ENCODE results near the gene IGSF9B. TPM values are rescaled to one million over a fixed set of nuclear protein-coding genes. Genes with fewer than 3 reads are reported as not detected.

IGSF9B gene
- total RNA-seq, 4 donors from 2014 or later = 24.1 to 120 (median 43.3) TPM

DNA sequence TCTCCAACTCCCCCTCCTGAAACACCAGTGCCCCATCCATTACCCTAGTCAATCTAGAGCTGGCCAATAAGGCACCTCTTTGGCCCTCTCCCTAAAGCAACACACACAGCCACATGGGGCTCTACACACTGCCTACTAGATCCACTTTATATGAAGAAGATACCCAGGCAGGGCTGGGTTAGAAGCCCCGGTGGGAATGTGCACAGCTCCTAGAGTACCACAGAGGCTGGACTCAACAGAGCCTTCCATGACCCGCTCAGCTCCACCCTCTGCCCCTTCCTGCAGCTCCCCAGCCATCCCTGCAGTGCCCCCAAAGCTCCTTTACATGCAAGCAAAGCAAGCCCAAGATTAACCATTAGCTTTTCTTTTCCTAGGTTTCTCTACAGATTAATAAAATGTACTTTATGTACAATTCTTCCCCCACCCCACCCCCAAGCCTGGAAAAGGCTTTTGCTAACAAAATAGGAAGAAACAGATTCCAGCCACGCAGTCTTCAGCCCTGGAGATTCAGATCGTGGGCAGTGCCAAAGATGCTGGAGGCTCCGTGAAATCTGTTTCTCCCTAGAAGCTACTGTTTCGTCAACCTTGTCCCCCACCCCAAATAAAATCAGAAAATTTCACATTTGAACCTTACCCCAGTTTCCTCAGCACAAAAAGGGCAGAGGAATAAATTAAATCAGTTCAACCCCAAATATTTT lies 51.8 kb downstream of the IGSF9B start:
- no peaks in the 10 kb centered on the region for H3K9me3 ChIP-seq

DNA sequence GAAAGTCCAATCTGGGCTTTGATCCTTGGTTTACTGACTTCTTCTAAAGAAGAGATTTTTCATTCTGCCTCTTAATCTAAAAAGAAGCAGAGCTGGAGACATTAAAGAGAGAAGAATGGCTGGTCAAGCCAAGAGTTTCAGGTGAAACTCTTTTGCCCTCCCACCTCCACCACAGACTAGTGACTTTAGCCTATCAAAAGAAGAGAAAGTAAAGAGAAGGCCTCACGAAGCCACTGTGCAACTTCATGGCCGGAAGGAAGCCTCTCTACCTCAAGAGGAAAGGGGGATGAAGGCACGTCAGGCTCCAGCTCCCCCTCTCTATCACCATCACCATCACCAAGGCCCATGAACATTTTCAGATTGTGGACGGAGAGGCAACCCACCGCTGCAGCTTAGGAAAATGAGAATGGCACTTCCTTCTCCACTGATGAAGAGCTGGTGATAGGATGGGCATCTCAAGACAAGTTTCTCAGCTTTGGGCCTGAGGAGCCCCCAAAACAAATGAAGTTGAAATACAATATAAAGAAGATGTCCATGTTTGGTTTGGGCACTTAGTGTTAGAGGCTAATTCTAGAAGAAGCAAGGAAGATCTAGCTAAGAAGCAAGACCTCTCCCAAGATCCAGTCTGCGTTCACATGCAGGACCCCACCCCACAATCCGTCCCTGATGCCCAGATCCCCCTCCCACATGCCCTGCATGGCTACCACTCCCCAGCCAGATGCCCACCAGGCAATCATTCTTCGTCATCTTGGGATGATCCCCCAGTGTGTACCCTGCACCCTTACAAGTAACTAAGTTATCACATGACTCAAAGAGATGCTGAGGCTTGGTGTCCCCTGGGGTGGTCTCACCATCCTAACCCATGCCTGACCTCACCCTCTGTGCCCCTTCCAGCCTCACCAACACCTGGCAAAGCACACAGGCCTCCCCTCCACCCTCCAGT lies 52.6 kb downstream of the IGSF9B start:
- WGBS, 2 donors (ENCODE audit: low coverage in 1 of 2) = 83 to 100% methylated on average over 1 to 4 of the region's 8 CpGs
- Histone ChIP-seq H3K9me3 (no peaks in the 10 kb centered on the region), H3K4me1 (no peaks in the 10 kb centered on the region), H3K27me3 (no peaks in the 10 kb centered on the region), H3K36me3 (peaks cover 0 to 90% of the 10 kb centered on the region in 2 donors), H3K27ac (no peak overlapping the region), H3K4me3 (no peak overlapping the region)
- TF ChIP-seq, protein P1, sequence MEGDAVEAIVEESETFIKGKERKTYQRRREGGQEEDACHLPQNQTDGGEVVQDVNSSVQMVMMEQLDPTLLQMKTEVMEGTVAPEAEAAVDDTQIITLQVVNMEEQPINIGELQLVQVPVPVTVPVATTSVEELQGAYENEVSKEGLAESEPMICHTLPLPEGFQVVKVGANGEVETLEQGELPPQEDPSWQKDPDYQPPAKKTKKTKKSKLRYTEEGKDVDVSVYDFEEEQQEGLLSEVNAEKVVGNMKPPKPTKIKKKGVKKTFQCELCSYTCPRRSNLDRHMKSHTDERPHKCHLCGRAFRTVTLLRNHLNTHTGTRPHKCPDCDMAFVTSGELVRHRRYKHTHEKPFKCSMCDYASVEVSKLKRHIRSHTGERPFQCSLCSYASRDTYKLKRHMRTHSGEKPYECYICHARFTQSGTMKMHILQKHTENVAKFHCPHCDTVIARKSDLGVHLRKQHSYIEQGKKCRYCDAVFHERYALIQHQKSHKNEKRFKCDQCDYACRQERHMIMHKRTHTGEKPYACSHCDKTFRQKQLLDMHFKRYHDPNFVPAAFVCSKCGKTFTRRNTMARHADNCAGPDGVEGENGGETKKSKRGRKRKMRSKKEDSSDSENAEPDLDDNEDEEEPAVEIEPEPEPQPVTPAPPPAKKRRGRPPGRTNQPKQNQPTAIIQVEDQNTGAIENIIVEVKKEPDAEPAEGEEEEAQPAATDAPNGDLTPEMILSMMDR (IDR thresholded peaks at IDR 0.05) = no peak
- TF ChIP-seq POLR2A (IDR thresholded peaks at IDR 0.05) (no peak), EP300 (IDR thresholded peaks at IDR 0.05) (no peak), POLR2AphosphoS5 (IDR thresholded peaks at IDR 0.05) (no peak)
- no peak for ATAC-seq

More for the DNA sequence above, 51.8 kb downstream of the IGSF9B start:
- Histone ChIP-seq H3K36me3 (peaks cover 0 to 90% of the 10 kb centered on the region in 2 donors), H3K4me3 (no peak overlapping the region), H3K4me1 (no peaks in the 10 kb centered on the region), H3K27me3 (no peaks in the 10 kb centered on the region), H3K27ac (peak overlapping the region in 1 of 4 donors; percentile 14)
- no peak for ATAC-seq
- WGBS, 2 donors (ENCODE audit: low coverage in 1 of 2) = 80% methylated on average over 4 of the region's 6 CpGs; no CpG with 5 or more reads in 1 of the 2 donors
- TF ChIP-seq POLR2A (IDR thresholded peaks at IDR 0.05) (no peak), POLR2AphosphoS5 (IDR thresholded peaks at IDR 0.05) (no peak), EP300 (IDR thresholded peaks at IDR 0.05) (no peak)
- TF ChIP-seq, protein P1 (IDR thresholded peaks at IDR 0.05) = no peak

DNA sequence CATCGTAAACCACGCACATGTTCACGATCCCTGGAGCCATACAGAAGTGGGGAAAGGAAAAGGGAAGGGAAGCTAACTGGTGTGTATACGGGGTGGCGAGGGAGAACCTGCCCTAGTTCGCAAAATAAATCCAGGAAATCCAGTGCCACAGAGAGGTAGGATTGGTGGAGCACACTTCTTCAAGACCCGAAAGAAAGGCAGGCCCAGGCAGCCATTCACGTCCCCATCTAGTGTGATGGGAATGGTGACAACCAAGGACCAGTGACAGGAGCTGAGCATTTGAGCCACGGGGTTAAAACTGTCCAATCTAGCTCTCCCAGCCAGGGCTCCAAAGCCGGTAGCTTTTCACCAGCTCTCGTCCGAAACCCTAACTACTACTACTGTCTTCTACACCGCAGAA lies 53.7 kb downstream of the IGSF9B start:
- Histone ChIP-seq H3K4me1 (no peaks in the 10 kb centered on the region), H3K4me3 (no peak overlapping the region), H3K27me3 (no peaks in the 10 kb centered on the region), H3K36me3 (peaks cover 0 to 90% of the 10 kb centered on the region in 2 donors), H3K27ac (no peak overlapping the region), H3K9me3 (no peaks in the 10 kb centered on the region)
- ATAC-seq = no peak
- WGBS, 2 donors (ENCODE audit: low coverage in 1 of 2) = 84 to 92% methylated on average over 4 to 5 of the region's 13 CpGs
- TF ChIP-seq EP300 (IDR thresholded peaks at IDR 0.05) (no peak), POLR2AphosphoS5 (IDR thresholded peaks at IDR 0.05) (no peak), POLR2A (IDR thresholded peaks at IDR 0.05) (no peak)
- TF ChIP-seq, protein P1 (IDR thresholded peaks at IDR 0.05) = no peak

DNA sequence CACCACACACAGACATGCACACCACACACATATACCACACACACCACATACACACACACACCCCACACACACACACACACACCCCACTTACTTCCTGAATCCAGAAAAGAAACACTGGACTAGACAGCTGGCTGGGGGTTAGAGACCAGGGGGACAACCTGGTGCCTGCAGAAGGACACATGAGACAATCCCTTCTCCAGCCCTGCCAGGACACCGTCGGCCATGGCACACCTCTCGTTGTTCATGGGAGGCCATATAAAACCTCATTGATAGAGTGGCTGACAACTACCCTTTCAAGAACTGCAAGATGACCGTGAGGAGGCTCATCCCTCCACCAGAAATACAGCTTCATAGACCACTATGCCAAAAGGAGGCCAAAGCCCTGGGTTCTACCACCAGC lies 54.3 kb downstream of the IGSF9B start:
- peaks cover 0 to 90% of the 10 kb centered on the region in 2 donors for H3K36me3 ChIP-seq
- H3K4me1 ChIP-seq = no peaks in the 10 kb centered on the region
- H3K4me3 ChIP-seq = no peak overlapping the region
- TF ChIP-seq, protein P1 (IDR thresholded peaks at IDR 0.05) = no peak
- no peak for TF ChIP-seq EP300 (IDR thresholded peaks at IDR 0.05)
- H3K27ac ChIP-seq = no peak overlapping the region
- ATAC-seq = no peak
- H3K27me3 ChIP-seq = no peaks in the 10 kb centered on the region
- 83 to 85% methylated on average over 3 to 4 of the region's 4 CpGs for WGBS, 2 donors (ENCODE audit: low coverage in 1 of 2)
- no peaks in the 10 kb centered on the region for H3K9me3 ChIP-seq

All from gastroesophageal sphincter (tissue), 4 donors.